HepG2 (cell line): ENCODE data around the gene PLEKHA6. TPM values are rescaled to one million over a fixed set of nuclear protein-coding genes. Genes with fewer than 3 reads are reported as not detected.
A peak's percentile ranks its signal among the peaks of the same experiment; 100 is the strongest.

Experiments
- ATAC-seq: fragments of 200-7000 bp; cut with Tn5 transposase; 3 replicates; pipeline ENCODE4 v1.9.1; 2020; ENCODE audit warnings: mild to moderate bottlenecking, moderate library complexity
- BruUV-seq: library from RNA; stranded (reverse); fragments of 400-500 nt; replicated peaks from 2 replicates; lab custom pipeline; 2021; lab: Mats Ljungman, UMichigan
- CTCF ChIA-PET: fragments of 300-600 bp; formaldehyde crosslinking; extraction: SDS; loops from one replicate; lab custom pipeline; 2021; ENCODE audit warnings: low total read pairs, inconsistent platforms, low intra/inter-chr PET ratio; lab: Yijun Ruan, JAX
- POLR2A ChIA-PET: fragments of 350-600 bp; sonication (Branson Sonifier 250); formaldehyde crosslinking; loops from one replicate; lab custom pipeline; 2020; ENCODE audit warnings: antibody characterized with exemption, inconsistent platforms; lab: Yijun Ruan, JAX
- DNase-seq: peaks from one replicate; pipeline ENCODE4 v3.0.0-alpha.2; 2015; ENCODE audit warnings: low spot score
- FAIRE-seq: peaks from 3 replicates; lab custom pipeline; 2011; peaks lifted over from hg19 to GRCh38; lab: Jason Lieb, UNC
- H2AFZ ChIP-seq: one replicate; pipeline ENCODE4 v1.6.1; 2011; ENCODE audit warnings: low read length, inconsistent platforms
- H3K27ac ChIP-seq: fragments of 300-600 bp; 3 replicates; pipeline ENCODE4 v1.8.0; 2011; ENCODE audit warnings: mixed run types, mild to moderate bottlenecking, mixed read lengths, low read length, inconsistent platforms; ENCODE audit not compliant: insufficient read depth; ENCODE audit errors: extremely low read length
- H3K27me3 ChIP-seq, 2 experiments: fragments of 200-600 bp in 1 of 2; 2 replicates in 1 of 2; 3 replicates in 1 of 2; pipeline versions ENCODE4 v1.6.0 to v1.8.0; 2011; ENCODE audit warnings: low read length in 2 of 2, mild to moderate bottlenecking in 2 of 2, moderate library complexity in 2 of 2, inconsistent platforms in 1 of 2; ENCODE audit not compliant: insufficient read depth in 2 of 2, control insufficient read depth in 1 of 2
- H3K36me3 ChIP-seq, 2 experiments: fragments of 200-600 bp in 1 of 2; replicated peaks in 1 of 2; 2 replicates in 1 of 2; 3 replicates in 1 of 2; pipeline versions ENCODE4 v1.5.1 to v1.8.0; 2011; ENCODE audit warnings: low read length in 2 of 2, inconsistent platforms in 1 of 2; ENCODE audit not compliant: insufficient read depth in 2 of 2, control insufficient read depth in 1 of 2
- H3K4me1 ChIP-seq: 2 replicates; pipeline ENCODE4 v1.5.1; 2012; ENCODE audit warnings: low read length, inconsistent platforms; ENCODE audit not compliant: insufficient read depth
- H3K4me2 ChIP-seq: 2 replicates; pipeline ENCODE4 v1.6.0; 2011; ENCODE audit warnings: low read depth, low read length, inconsistent platforms
- H3K4me3 ChIP-seq, 3 experiments: fragments of 200-600 bp in 1 of 3; sonication (generic), shearing (Covaris generic) in 1 of 3; replicated peaks in 1 of 3; 2 replicates each; pipeline ENCODE4 v1.5.1; 2011 to 2016; ENCODE audit warnings: low read length in 3 of 3, inconsistent platforms in 2 of 3, low read depth in 2 of 3, mild to moderate bottlenecking in 2 of 3, control low read depth in 1 of 3, mixed read lengths in 1 of 3; ENCODE audit not compliant: insufficient read depth in 1 of 3
- H3K79me2 ChIP-seq: one replicate; pipeline ENCODE4 v1.6.1; 2011; ENCODE audit warnings: low read length, inconsistent platforms; ENCODE audit not compliant: insufficient read depth
- H3K9ac ChIP-seq: 2 replicates; pipeline ENCODE4 v1.6.0; 2011; ENCODE audit warnings: mild to moderate bottlenecking, low read depth, low read length, inconsistent platforms; ENCODE audit not compliant: insufficient read depth
- H3K9me3 ChIP-seq: 2 replicates; pipeline ENCODE4 v1.5.1; 2012; ENCODE audit warnings: mild to moderate bottlenecking, low read length
- H4K20me1 ChIP-seq: 2 replicates; pipeline ENCODE4 v1.6.0; 2011; ENCODE audit warnings: inconsistent platforms, mild to moderate bottlenecking, low read length, moderate library complexity; ENCODE audit not compliant: insufficient read depth
- ARID3A ChIP-seq: IDR thresholded peaks from 2 replicates; pipeline ENCODE4 v1.6.1; 2012; ENCODE audit warnings: low read depth, low read length, improper control_type of control experiment
- EZH2 ChIP-seq: conservative IDR thresholded peaks from 2 replicates; pipeline ENCODE4 v1.6.1; 2012; ENCODE audit warnings: mild to moderate bottlenecking, low read depth, low read length, moderate library complexity
- FOXM1 ChIP-seq: sonication (generic); formaldehyde crosslinking; IDR thresholded peaks from 2 replicates; pipeline ENCODE4 v1.5.0; 2020; ENCODE audit warnings: missing genetic modification reagents
- GZF1 ChIP-seq: sonication (generic); formaldehyde crosslinking; IDR thresholded peaks from 2 replicates; pipeline ENCODE4 v1.5.1; 2020; ENCODE audit warnings: mild to moderate bottlenecking, missing genetic modification reagents
- ISL2 ChIP-seq: sonication (generic); formaldehyde crosslinking; IDR thresholded peaks from 2 replicates; pipeline ENCODE4 v1.5.0; 2020; ENCODE audit warnings: missing genetic modification reagents
- KMT2B ChIP-seq: IDR thresholded peaks from 2 replicates; pipeline ENCODE4 v1.6.1; 2016; ENCODE audit warnings: missing genetic modification reagents, missing compliant biosample characterization
- MAFF ChIP-seq: IDR thresholded peaks from 2 replicates; pipeline ENCODE4 v1.6.1; 2011; ENCODE audit warnings: low read depth, low read length, improper control_type of control experiment
- MAFK ChIP-seq, 2 experiments: IDR thresholded peaks in 1 of 2; conservative IDR thresholded peaks in 1 of 2; 2 replicates each; pipeline ENCODE4 v1.6.1; 2011; ENCODE audit warnings: improper control_type of control experiment in 2 of 2, low read length in 2 of 2
- MTA1 ChIP-seq: sonication (generic); formaldehyde crosslinking; IDR thresholded peaks from 2 replicates; pipeline ENCODE4 v1.4.0; 2020; ENCODE audit warnings: missing genetic modification reagents, mild to moderate bottlenecking, borderline replicate concordance
- SUZ12 ChIP-seq: fragments of 150-350 bp; IDR thresholded peaks from 2 replicates; pipeline ENCODE4 v1.6.1; 2014; ENCODE audit warnings: low read depth, low read length
- ZNF451 ChIP-seq: sonication (generic); formaldehyde crosslinking; IDR thresholded peaks from 2 replicates; pipeline ENCODE4 v1.5.0; 2020; ENCODE audit warnings: mild to moderate bottlenecking, missing genetic modification reagents
- ZNF501 ChIP-seq: sonication (generic); formaldehyde crosslinking; IDR thresholded peaks from 2 replicates; pipeline ENCODE4 v1.5.1; 2020; ENCODE audit warnings: mild to moderate bottlenecking, moderate library complexity, missing genetic modification reagents
- ZNF639 ChIP-seq: conservative IDR thresholded peaks from 2 replicates; pipeline ENCODE4 v1.6.1; 2018; ENCODE audit warnings: missing genetic modification reagents
- ZNF781 ChIP-seq: sonication (generic); formaldehyde crosslinking; IDR thresholded peaks from 2 replicates; pipeline ENCODE4 v1.5.1; 2020; ENCODE audit warnings: borderline replicate concordance, mild to moderate bottlenecking, missing genetic modification reagents; ENCODE audit errors: not compliant biosample characterization
- ZNF883 ChIP-seq: sonication (generic); formaldehyde crosslinking; IDR thresholded peaks from 2 replicates; pipeline ENCODE4 v1.5.1; 2020; ENCODE audit warnings: mild to moderate bottlenecking, missing genetic modification reagents; ENCODE audit errors: not compliant biosample characterization
- ZSCAN21 ChIP-seq: sonication (generic); formaldehyde crosslinking; IDR thresholded peaks from 2 replicates; pipeline ENCODE4 v1.8.0; 2022; ENCODE audit warnings: mild to moderate bottlenecking, missing genetic modification reagents, moderate library complexity, borderline replicate concordance
- whole genome bisulfite sequencing: methylation state at CpG from one replicate; pipeline ENCODE4 v1.1.6; 2017; ENCODE audit warnings: low lambda C conversion rate; 5-methylcytosine and 5-hydroxymethylcytosine counted together
- in situ Hi-C: cut with HindIII; loops from 2 replicates; pipeline ENCODE4 v1.10.0; 2017; ENCODE audit warnings: low pct_unique_long_range_greater_than_20kb; ENCODE audit not compliant: extremely low pct_ligation_motif_present
- intact Hi-C: fragments of 100-400 bp; cut with micrococcal nuclease; formaldehyde crosslinking; loops from one replicate; pipeline ENCODE4 v1.10.0; 2022; ENCODE audit not compliant: unreplicated experiment
- polyA plus RNA-seq, 8 experiments: library from polyadenylated mRNA; depleted of rRNA in 3 of 8; stranded (reverse) in 7 of 8; unstranded in 1 of 8; fragments of >200 nt; fragmentation: Illumina TruSeq in 4 of 8; extraction: Trizol in 4 of 8; gene quantifications; 2 replicates each; pipeline versions ENCODE4 v1.2.1 to v1.2.3, GENCODE V29; 2011 to 2016; ENCODE audit warnings: low read depth in 4 of 8, missing spikeins in 1 of 8, mixed read lengths in 1 of 8; ENCODE audit not compliant: insufficient read depth in 1 of 8
- total RNA-seq, 5 experiments: library from RNA; depleted of rRNA; stranded (reverse); fragments of >200 nt; fragmentation: Illumina TruSeq; extraction: Trizol; gene quantifications; 2 replicates each; pipeline ENCODE4 v1.2.3, GENCODE V29; 2016; ENCODE audit warnings: low read depth in 1 of 5

The PLEKHA6 gene
- total and polyA plus RNA-seq, 2 of the 13 experiments (the other 11 are each of a cell fraction or from before 2014, with no cell fraction given): 5.3 to 11.4 TPM

GRCh38 chr1:204355913-204356312, 3.8 kb downstream of the PLEKHA6 start:
- TF ChIP-seq ISL2 (no peak), MAFK (conservative IDR thresholded peaks at IDR 0.05 in 1 of 2, IDR thresholded peaks at IDR 0.05 in 1 of 2; ENCODE audit: low read length in 2 of 2) (peak in 1 of 2 experiments; percentile 60; a peak in 2 of 4 replicates), ZSCAN21 (CRISPR knock-in tag) (no peak), ZNF883 (CRISPR knock-in tag) (no peak), ZNF501 (CRISPR knock-in tag) (no peak), MAFF (peak; percentile 55), FOXM1 (CRISPR knock-in tag) (no peak), MTA1 (no peak)
- Histone ChIP-seq H3K9ac (no peak overlapping the region), H3K27me3 (no peaks in the 10 kb centered on the region; a peak in 1 of 5 replicates), H3K79me2 (peaks cover 3% of the 10 kb centered on the region), H4K20me1 (no peaks in the 10 kb centered on the region), H3K4me2 (no peak overlapping the region), H3K36me3 (no peaks in the 10 kb centered on the region; a peak in 1 of 5 replicates), H3K27ac (no peak overlapping the region), H3K4me1 (peaks cover 8% of the 10 kb centered on the region), H3K4me3 (no peak overlapping the region), H2AFZ (no peak overlapping the region), H3K9me3 (no peaks in the 10 kb centered on the region)
- POLR2A ChIA-PET: no interaction called here
- 91% methylated on average over 4 of the region's 4 CpGs for WGBS
- in situ Hi-C loops (loop anchor here (25.0 kb wide), 1 partner anchor 494 kb away; the partner anchor contains the start of gene SNRPE), intact Hi-C loops (no loop called here)
- ATAC-seq: no peak
- FAIRE-seq: no peak
- BruUV-seq: no TSS peak
- CTCF ChIA-PET: no interaction called here
- DNase-seq: no peak

- WGBS: 93% methylated on average over 6 of the region's 6 CpGs
- Histone ChIP-seq H4K20me1 (no peaks in the 10 kb centered on the region), H3K4me2 (no peak overlapping the region), H3K4me1 (peaks cover 8% of the 10 kb centered on the region), H3K36me3 (no peaks in the 10 kb centered on the region; a peak in 1 of 5 replicates), H3K9ac (no peak overlapping the region), H3K27me3 (no peaks in the 10 kb centered on the region; a peak in 1 of 5 replicates), H2AFZ (no peak overlapping the region), H3K9me3 (no peaks in the 10 kb centered on the region), H3K79me2 (peaks cover 3% of the 10 kb centered on the region), H3K4me3 (no peak overlapping the region), H3K27ac (no peak overlapping the region)
- POLR2A ChIA-PET: no interaction called here
- DNase-seq (no peak), FAIRE-seq (no peak), ATAC-seq (no peak)
- intact Hi-C loops: no loop called here
- BruUV-seq: no TSS peak
- in situ Hi-C loops: loop anchor here (25.0 kb wide), 1 partner anchor 492 kb away; the partner anchor contains the start of gene SNRPE
- CTCF ChIA-PET: no interaction called here
- no peak for TF ChIP-seq SUZ12
- TF ChIP-seq ARID3A: no peak
- TF ChIP-seq EZH2: no peak
- TF ChIP-seq ZNF451: no peak
- TF ChIP-seq ZNF639: no peak
- TF ChIP-seq GZF1 (CRISPR knock-in tag): no peak
- TF ChIP-seq ZNF781 (CRISPR knock-in tag): no peak
- TF ChIP-seq KMT2B (CRISPR knock-in tag): no peak
Observed at GRCh38 chr1:204354579-204354978, 5.2 kb downstream of the PLEKHA6 start.
